SK-N-DZ (cell line): ENCODE results near the gene ING5.
"Not testable (repeated sequence)": the region's sequence is repeated elsewhere in the genome, so short reads cannot be mapped to it uniquely, and the experiment has no call there.

Experiments
- DNase-seq: peaks from one replicate; pipeline ENCODE4 v3.0.0-alpha.2; 2015; ENCODE audit warnings: low spot score

Gene ING5

GRCh38 chr2:241739177-241739576, 37.3 kb downstream of the ING5 start:
- no peak for DNase-seq

DNA sequence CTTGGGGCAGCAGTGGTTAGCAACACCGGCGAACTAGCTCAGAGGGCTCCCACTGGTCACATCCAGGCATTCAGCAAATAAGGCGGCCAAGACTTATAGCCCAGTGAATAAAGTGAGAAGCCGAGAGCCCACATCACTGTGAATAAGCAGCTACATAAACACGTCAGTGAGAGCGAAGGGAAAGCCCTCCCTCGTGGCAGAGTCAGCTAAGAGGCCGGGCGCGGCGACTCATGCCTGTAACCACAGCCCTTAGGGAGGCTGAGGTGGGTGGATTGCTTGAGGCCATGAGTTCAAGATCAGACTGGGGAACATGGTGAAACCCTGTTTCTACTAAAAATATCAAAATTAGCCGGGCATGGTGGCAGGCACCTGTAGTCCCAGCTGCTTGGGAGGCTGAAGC, 37.8 kb downstream of the ING5 start:
- no peak for DNase-seq

DNA sequence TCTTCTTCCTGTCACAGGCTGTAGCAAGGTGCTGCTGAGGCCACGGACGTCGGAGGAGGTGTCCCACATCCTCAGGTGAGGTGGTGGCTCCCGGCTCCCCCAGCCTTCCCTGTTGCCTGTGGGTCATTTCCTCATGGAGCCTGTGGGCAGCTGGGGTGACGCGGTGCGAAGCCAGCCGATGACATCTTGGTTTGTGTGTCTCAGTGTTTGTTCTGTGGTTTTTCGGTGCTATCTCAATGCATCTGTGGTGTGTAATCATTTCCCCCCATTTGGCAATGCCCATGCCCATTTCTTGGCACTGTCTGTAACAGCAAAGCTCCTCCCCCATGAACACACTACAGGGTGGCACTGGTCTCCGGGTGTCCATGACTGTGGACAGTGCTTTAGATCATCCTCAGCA, 39.2 kb downstream of the ING5 start:
- no peak for DNase-seq

GRCh38 chr2:241742320-241742939, 40.6 kb downstream of the ING5 start:
- DNase-seq, result no peak

DNA sequence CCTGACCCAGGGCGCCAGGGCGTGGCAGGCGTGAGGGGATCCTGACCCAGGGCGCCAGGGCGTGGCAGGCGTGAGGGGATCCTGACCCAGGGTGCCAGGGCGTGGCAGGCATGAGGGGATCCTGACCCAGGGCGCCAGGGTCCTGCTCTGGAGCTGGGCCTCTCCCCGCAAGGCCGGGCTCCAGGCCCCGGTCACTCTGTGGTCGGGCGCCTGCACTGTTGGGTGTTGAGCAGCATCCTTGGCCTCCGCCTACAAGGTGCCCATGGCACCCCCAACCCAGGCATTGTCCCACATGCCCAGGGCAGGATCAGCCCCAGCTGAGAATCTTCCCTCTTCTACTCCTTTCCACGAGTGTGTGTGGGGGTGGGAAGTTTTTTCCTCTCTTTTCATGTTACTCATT, 41.2 kb downstream of the ING5 start:
- not testable (repeated sequence) for DNase-seq

GRCh38 chr2:241743620-241744019, 41.8 kb downstream of the ING5 start:
- no peak for DNase-seq

DNA sequence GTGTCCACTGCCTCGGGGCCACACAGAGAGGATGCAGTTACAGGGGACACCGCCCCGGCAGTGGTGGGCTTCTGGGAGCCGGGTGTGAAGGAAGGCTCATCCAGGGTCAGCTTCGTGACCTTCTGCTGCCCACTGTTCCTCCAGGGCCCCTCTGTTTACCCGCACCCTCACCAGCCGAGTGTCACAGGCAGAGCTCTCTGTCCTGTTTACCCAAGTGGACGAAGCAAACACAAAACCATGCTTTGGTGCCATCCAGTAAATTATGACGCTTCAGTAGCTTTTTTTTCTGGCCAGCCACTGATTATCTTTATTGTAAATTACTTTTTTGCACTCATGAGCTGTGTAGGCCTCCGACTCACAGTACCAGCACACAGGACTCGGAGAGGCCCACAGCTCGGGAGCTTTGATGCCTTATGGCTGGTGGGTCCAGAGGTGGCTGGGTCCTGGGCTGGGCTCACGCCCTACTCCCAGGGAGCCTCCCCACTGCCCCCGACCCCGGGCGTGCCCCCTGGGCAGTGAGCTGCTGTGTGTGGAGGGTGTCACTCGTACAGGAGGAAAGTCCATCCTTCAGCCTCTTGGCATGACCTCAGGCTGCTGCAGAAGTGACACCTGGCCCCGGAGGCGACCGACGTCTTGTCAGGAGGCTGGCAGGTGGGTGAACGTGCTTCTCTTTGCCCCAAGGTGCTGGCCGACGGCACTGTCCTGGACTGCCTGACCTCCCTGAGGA, 42.4 kb downstream of the ING5 start:
- no peak for DNase-seq

- DNase-seq, result no peak
These were observed 43.4 kb downstream of the ING5 start for GRCh38 chr2:241745276-241745675.

DNA sequence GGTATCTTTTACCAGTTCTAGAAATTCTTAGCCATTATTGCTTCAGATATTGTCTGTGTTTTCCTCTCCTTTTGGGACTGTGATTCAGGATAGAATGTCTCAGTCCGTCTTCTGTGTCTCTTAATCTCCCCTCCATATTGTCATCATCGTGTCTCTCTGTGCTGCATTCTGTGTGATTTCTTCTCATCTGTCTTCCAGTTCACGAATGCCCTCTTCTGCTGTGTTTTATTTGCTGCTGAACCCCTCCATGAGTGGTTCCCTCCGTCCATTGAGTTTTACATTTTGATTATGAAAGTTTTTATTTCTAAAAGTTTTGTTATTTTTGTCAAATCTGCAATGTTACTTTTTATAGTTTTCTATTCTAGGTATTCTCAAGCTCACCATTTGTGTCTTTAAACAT, 44.2 kb downstream of the ING5 start:
- DNase-seq, result no peak

DNA sequence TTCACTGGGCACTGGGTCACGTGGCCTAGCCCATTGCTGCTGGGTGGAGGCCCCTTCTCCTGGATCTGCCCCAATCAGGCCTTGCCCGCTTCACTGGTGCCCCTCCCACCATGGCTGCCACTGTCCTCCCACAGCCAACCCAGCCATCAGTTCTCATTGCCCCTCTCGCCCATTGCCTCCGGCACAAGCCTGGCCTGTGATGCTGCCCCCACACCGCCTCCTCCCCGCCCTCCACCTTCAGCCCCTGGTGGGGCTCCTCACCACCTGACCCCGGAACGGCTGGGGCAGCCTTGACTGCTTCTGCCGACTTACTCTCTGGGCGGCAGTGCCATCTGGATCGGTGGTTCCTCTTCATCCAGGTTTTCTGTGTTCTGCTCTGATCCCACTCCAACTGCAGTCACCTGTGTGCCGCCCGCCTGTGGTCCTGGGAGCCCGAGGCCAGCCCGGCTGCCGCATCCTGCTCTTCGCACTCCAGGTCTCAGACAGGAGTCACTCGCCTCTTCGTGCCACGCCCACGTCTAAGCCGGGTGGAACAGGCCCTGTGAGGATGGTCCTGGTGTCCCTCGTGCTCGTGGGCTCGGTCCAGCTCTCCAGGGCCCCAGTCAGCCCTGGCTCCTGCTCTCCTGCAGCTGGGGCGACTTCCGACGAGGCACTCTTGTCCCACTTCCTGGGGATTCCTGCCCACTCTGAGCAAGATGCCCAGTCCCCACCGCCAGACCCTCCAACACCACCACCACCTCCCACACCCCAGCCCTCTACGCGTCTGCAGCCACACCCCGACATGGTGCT, 46.8 kb downstream of the ING5 start:
- no peak for DNase-seq

DNA sequence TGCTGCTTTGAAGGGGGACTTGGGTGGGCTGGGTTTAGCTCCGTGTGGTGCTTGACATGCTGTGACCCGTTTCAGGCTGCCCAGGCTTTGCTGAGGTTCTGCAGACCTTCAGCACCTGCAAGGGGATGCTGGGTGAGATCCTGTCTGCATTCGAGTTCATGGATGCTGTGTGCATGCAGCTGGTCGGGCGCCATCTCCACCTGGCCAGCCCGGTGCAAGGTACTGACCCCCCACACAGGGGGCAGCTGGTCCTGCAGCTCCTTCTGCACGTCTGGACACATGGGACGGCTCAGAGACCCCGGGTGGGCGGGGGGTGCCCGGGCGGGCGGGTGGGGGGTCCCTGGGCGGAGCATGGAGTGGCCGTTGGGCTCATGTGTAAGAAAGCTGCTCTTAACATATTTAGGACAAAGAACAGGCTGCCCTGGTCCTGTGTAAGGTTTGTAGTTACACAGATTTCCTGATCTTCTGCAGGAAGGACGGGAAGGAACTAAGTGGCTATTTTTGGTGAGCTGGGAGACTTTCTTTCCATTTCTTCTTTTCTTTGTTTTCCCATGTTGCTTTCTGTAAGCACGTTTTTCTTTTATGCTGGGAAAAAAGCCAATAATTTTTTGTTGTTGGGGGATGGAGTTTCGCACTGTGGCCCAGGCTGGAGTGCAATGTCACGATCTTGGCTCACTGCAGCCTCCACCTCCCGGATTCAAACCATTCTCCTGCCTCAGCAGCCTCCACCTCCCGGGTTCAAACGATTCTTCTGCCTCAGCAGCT, 48.4 kb downstream of the ING5 start:
- no peak for DNase-seq

GRCh38 chr2:241751152-241751551, 49.3 kb downstream of the ING5 start:
- DNase-seq, result no peak

DNA sequence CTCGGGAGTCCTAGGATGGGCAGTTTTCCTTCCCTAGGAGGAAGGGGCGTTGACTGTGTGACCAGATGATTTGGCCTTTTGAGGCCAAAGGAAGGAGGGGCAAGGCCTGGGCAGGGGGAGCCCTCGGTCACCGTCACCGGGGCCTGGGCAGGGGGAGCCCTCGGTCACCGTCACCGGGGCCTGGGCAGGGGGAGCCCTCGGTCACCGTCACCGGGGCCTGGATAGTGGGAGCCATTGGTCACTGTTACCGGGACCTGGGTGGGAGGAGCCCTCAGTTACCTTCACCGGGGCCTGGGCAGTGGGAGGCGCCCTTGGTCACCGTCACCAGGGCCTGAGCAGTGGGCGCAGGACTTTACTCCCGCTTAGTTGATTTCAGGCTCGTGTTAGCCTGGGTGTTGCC, 49.9 kb downstream of the ING5 start:
- DNase-seq, result no peak

GRCh38 chr2:241752253-241752652, 50.4 kb downstream of the ING5 start:
- DNase-seq, result no peak

GRCh38 chr2:241752689-241753276, 50.9 kb downstream of the ING5 start:
- no peak for DNase-seq

DNA sequence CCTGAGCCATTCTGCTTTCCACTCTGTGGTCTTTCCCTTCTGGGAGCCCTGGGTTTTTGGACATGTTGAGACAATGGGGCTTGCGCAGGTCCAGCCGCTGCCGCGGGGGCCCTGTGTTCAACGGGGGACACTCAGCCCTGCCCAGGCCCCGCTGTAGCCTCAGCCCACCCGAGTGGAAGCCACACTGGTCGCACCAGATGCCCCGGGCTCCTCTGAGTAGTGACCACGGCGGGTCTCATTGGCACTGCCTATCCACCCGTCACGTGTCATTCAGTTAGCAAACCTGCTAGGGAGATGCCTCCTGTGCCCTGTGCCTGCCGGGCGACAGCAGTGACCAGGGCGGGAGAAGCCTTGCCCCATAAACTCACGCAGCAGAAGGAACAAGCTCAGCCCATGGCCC, 51.7 kb downstream of the ING5 start:
- no peak for DNase-seq

DNA sequence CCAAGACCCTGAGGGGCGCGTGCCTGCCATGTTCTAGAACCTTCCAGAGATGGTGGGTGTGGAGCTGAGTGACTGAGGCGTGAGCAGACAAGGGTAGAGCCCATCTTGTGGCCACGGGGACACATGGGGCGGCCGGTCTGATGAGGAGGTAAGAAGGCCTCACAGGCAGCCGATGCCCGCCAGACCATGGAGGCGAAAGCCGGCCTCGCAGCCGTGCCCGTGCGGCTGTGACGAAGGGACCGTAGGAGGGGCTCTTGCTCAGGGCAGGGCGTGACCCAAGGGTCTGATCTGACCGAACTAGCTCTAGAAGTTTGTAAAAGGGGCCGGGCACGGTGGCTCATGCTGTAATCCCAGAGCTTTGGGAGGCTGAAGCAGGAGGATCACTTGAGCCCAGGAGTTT, 52.2 kb downstream of the ING5 start:
- DNase-seq, result no peak

- no peak for DNase-seq
These were observed 53.3 kb downstream of the ING5 start for GRCh38 chr2:241755166-241755565.

GRCh38 chr2:241755777-241756176, 53.9 kb downstream of the ING5 start:
- no peak for DNase-seq

DNA sequence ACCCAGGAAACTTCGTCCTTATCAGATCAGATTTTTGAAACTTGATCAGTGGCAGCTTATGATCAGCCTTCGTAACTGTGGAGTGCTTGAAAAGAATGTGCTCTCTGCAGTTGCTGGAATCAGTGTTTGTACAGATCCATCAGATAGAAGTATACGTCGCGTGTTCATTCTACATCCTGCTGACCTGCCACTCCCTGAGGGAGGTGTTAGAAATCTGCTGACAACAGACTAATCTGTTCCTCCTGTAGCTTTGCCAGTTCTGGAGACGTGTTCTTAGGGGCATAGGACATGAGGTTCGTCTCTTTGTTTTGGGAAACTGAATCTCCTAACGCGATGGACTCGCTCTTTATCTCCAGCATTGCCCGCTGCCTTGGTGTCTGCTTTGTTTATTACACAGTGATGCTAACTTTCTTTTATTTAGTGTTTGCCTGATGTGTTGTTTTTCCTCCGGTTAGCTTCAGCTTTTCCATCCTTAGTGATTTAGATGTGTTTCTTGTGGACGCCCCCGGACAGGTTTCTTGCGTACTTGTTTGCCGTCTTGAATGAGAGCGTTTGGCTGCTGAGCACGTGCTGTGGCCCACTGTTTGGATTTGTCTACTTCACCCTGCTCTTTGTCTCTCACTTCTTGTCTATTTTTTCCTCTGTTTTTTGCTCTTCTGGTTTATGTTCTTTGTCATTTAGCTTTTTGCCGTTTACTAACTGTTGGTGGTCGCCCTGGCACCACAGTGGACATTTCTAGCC, 57.4 kb downstream of the ING5 start:
- DNase-seq, result no peak

DNA sequence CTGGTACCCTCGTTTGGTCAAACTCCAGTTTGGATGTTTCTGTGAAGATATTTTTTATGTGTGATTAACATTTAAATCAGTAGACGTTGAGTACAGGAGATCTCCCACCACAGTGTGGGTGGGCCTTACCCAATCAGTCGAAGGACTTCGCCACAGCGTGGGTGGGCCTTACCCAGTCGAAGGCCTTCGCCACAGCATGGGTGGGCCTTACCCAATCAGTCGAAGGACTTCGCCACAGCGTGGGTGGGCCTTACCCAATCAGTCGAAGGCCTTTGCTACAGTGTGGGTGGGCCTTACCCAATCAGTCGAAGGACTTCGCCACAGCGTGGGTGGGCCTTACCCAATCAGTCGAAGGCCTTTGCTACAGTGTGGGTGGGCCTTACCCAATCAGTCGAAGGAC, 58.1 kb downstream of the ING5 start:
- DNase-seq, result not testable (repeated sequence)
